Vagina (tissue), 2 donors: ENCODE measurements around the gene SCARB1.

Experiments
- CTCF ChIP-seq, 3 experiments: fragments of 450-650 bp in 2 of 3; fragments of 200-600 bp in 1 of 3; sonication (generic) in 1 of 3; IDR thresholded peaks; one replicate each; pipeline ENCODE4 v1.5.1; 2017 to 2019; ENCODE audit warnings: antibody characterized with exemption in 3 of 3, mild to moderate bottlenecking in 2 of 3, moderate library complexity in 2 of 3
- POLR2A ChIP-seq, 2 donors: fragments of 450-650 bp; IDR thresholded peaks; one replicate each; pipeline ENCODE4 v1.6.1; 2017; ENCODE audit warnings: antibody characterized with exemption in 2 of 2, mild to moderate bottlenecking in 2 of 2, moderate library complexity in 2 of 2
- POLR2AphosphoS5 ChIP-seq, 2 donors: sonication (generic); formaldehyde crosslinking; IDR thresholded peaks; one replicate each; pipeline ENCODE4 v1.9.0; 2017; ENCODE audit warnings: antibody characterized with exemption in 2 of 2, mild to moderate bottlenecking in 2 of 2, low read depth in 1 of 2; ENCODE audit not compliant: insufficient read depth in 1 of 2

GRCh38 chr12:124842800-124843510, 20.7 kb downstream of the SCARB1 start:
- TF ChIP-seq POLR2A (IDR thresholded peaks at IDR 0.05) (no peak), CTCF (IDR thresholded peaks at IDR 0.05) (no peak), POLR2AphosphoS5 (IDR thresholded peaks at IDR 0.05; ENCODE audit: insufficient read depth in 1 of 2, low read depth in 1 of 2) (no peak)
